Liver (tissue), 9 donors: ENCODE data around the gene FNBP1. TPM values are rescaled to one million over a fixed set of nuclear protein-coding genes. Genes with fewer than 3 reads are reported as not detected.
A peak's percentile ranks its signal among the peaks of the same experiment; 100 is the strongest.

Source experiments
- DNase-seq: peaks from one replicate; pipeline ENCODE4 v3.0.0-alpha.2; 2017; ENCODE audit warnings: low spot score
- H3K27ac ChIP-seq, 2 donors: one replicate each; pipeline ENCODE4 v1.7.0; 2013; ENCODE audit warnings: inconsistent platforms in 2 of 2, low read length in 2 of 2, control low read depth in 1 of 2, low read depth in 1 of 2, mild to moderate bottlenecking in 1 of 2
- H3K27me3 ChIP-seq, 4 donors: one replicate each; pipeline versions ENCODE4 v1.6.1 to v1.7.0; 2013; ENCODE audit warnings: low read length in 3 of 4, inconsistent platforms in 1 of 4, mild to moderate bottlenecking in 1 of 4, moderate library complexity in 1 of 4; ENCODE audit not compliant: control insufficient read depth in 4 of 4, insufficient read depth in 4 of 4
- H3K36me3 ChIP-seq, 4 donors: one replicate each; pipeline versions ENCODE4 v1.6.1 to v1.7.0; 2013; ENCODE audit warnings: low read length in 3 of 4, mild to moderate bottlenecking in 3 of 4, low read depth in 1 of 4, moderate library complexity in 1 of 4; ENCODE audit not compliant: control insufficient read depth in 4 of 4, insufficient read depth in 3 of 4
- H3K4me1 ChIP-seq, 4 donors: one replicate each; pipeline versions ENCODE4 v1.6.1 to v1.7.0; 2013; ENCODE audit warnings: low read length in 3 of 4, mild to moderate bottlenecking in 3 of 4, moderate library complexity in 1 of 4; ENCODE audit not compliant: control insufficient read depth in 4 of 4, insufficient read depth in 4 of 4
- H3K4me3 ChIP-seq, 3 donors: one replicate each; pipeline versions ENCODE4 v1.6.1 to v1.7.0; 2013; ENCODE audit warnings: low read length in 3 of 3, control low read depth in 1 of 3, low read depth in 1 of 3, mild to moderate bottlenecking in 1 of 3
- H3K9ac ChIP-seq, 2 donors: one replicate each; pipeline ENCODE4 v1.7.0; 2013; ENCODE audit warnings: low read length in 2 of 2, mild to moderate bottlenecking in 2 of 2, moderate library complexity in 2 of 2, control low read depth in 1 of 2, low read depth in 1 of 2
- H3K9me3 ChIP-seq, 4 donors: one replicate each; pipeline versions ENCODE4 v1.6.1 to v1.7.0; 2013; ENCODE audit warnings: low read length in 3 of 4; ENCODE audit not compliant: control insufficient read depth in 4 of 4
- ATF3 ChIP-seq: IDR thresholded peaks from 2 replicates; pipeline ENCODE4 v1.6.1; 2016; ENCODE audit warnings: antibody characterized with exemption
- CTCF ChIP-seq: fragments of 150-350 bp; IDR thresholded peaks from 2 replicates; pipeline ENCODE4 v1.5.1; 2017; ENCODE audit warnings: improper control_type of control experiment, low read depth, low read length; ENCODE audit not compliant: missing input control
- EGR1 ChIP-seq, 2 donors: IDR thresholded peaks; 2 replicates each; pipeline ENCODE4 v1.6.1; 2016 to 2018; ENCODE audit warnings: antibody characterized with exemption in 2 of 2, low read depth in 2 of 2
- FOXA1 ChIP-seq: IDR thresholded peaks from 2 replicates; pipeline ENCODE4 v1.6.1; 2016; ENCODE audit warnings: antibody characterized with exemption
- FOXA2 ChIP-seq: IDR thresholded peaks from 2 replicates; pipeline ENCODE4 v1.6.1; 2016; ENCODE audit warnings: antibody characterized with exemption
- GABPA ChIP-seq, 2 donors: IDR thresholded peaks in 1 of 2; conservative IDR thresholded peaks in 1 of 2; 2 replicates each; pipeline ENCODE4 v1.6.1; 2016; ENCODE audit warnings: antibody characterized with exemption in 2 of 2, mild to moderate bottlenecking in 1 of 2, moderate library complexity in 1 of 2
- HNF4A ChIP-seq, 2 donors: conservative IDR thresholded peaks; 2 replicates each; pipeline ENCODE4 v1.6.1; 2016; ENCODE audit warnings: antibody characterized with exemption in 2 of 2, mild to moderate bottlenecking in 2 of 2
- HNF4G ChIP-seq: IDR thresholded peaks from 2 replicates; pipeline ENCODE4 v1.6.1; 2016; ENCODE audit warnings: antibody characterized with exemption
- JUND ChIP-seq, 2 donors: IDR thresholded peaks; 2 replicates each; pipeline ENCODE4 v1.6.1; 2016; ENCODE audit warnings: antibody characterized with exemption in 2 of 2
- MAX ChIP-seq: IDR thresholded peaks from 2 replicates; pipeline ENCODE4 v1.6.1; 2016; ENCODE audit warnings: antibody characterized with exemption
- NR2F2 ChIP-seq: IDR thresholded peaks from 2 replicates; pipeline ENCODE4 v1.6.1; 2016; ENCODE audit warnings: antibody characterized with exemption
- RAD21 ChIP-seq, 2 donors: IDR thresholded peaks; 2 replicates each; pipeline ENCODE4 v1.6.1; 2016; ENCODE audit warnings: antibody characterized with exemption in 2 of 2, mild to moderate bottlenecking in 2 of 2
- RXRA ChIP-seq, 2 donors: IDR thresholded peaks; 2 replicates each; pipeline ENCODE4 v1.6.1; 2017 to 2018; ENCODE audit warnings: antibody characterized with exemption in 2 of 2, mild to moderate bottlenecking in 1 of 2
- SP1 ChIP-seq: IDR thresholded peaks from 2 replicates; pipeline ENCODE4 v1.6.1; 2018; ENCODE audit warnings: antibody characterized with exemption, mild to moderate bottlenecking
- TAF1 ChIP-seq: conservative IDR thresholded peaks from 2 replicates; pipeline ENCODE4 v1.6.1; 2016; ENCODE audit warnings: antibody characterized with exemption, mild to moderate bottlenecking
- ZBTB33 ChIP-seq: IDR thresholded peaks from 2 replicates; pipeline ENCODE4 v1.6.1; 2016; ENCODE audit warnings: antibody characterized with exemption
- WGBS: extraction: QIAGEN DNeasy Blood & Tissue Kit; methylation state at CpG from one replicate; pipeline ENCODE4 v1.1.7; 2013; 5-methylcytosine and 5-hydroxymethylcytosine counted together
- polyA plus RNA-seq, 2 donors: library from polyadenylated mRNA; stranded (reverse) in 1 of 2; unstranded in 1 of 2; fragments of 200-250 nt in 1 of 2; fragments of >200 nt in 1 of 2; fragmentation: Nextera tagmentation in 1 of 2; extraction: Ambion mirVana in 1 of 2; gene quantifications; one replicate each; pipeline versions ENCODE4 v1.2.1 to v1.2.3, GENCODE V29; 2013 to 2015
- total RNA-seq, 2 donors: library from RNA; depleted of rRNA; stranded (reverse); fragments of >200 nt; gene quantifications; one replicate each; pipeline ENCODE4 v1.2.3, GENCODE V29; 2014
- donor health status: healthy.
- donor health status: healthy.
- donor health status: healthy.
- donor health status: healthy.
- donor health status: healthy.

The FNBP1 gene
- total and polyA plus RNA-seq, 4 donors, result 6.6 to 15.6 (median 12.3) TPM

- Histone ChIP-seq H3K4me1 (peaks cover 0 to 3% (median 2%) of the 10 kb centered on the region in 4 donors), H3K36me3 (peaks cover 0 to 4% (median 0%) of the 10 kb centered on the region in 4 donors), H3K4me3 (no peak overlapping the region), H3K27ac (peak overlapping the region in 1 of 2 donors; percentile 17), H3K9ac (no peak overlapping the region), H3K9me3 (no peaks in the 10 kb centered on the region), H3K27me3 (no peaks in the 10 kb centered on the region)
- no peak for TF ChIP-seq TAF1
- peak; percentile 49 to 57 for TF ChIP-seq JUND (IDR thresholded peaks at IDR 0.05)
- no peak for TF ChIP-seq FOXA1
- DNase-seq, result no peak
- 85% methylated on average over 4 of the region's 4 CpGs for WGBS
Observed at GRCh38 chr9:129968690-129969485, 74.1 kb downstream of the FNBP1 start.

- Histone ChIP-seq H3K9me3 (no peaks in the 10 kb centered on the region), H3K27ac (peak overlapping the region; percentile 11 to 70), H3K36me3 (no peaks in the 10 kb centered on the region), H3K4me3 (no peak overlapping the region), H3K27me3 (no peaks in the 10 kb centered on the region), H3K9ac (no peak overlapping the region), H3K4me1 (peaks cover 0 to 3% (median 2%) of the 10 kb centered on the region in 4 donors)
- WGBS, result 88% methylated on average over 21 of the region's 21 CpGs
- no peak for DNase-seq
- TF ChIP-seq HNF4A (conservative IDR thresholded peaks at IDR 0.05) (no peak), EGR1 (IDR thresholded peaks at IDR 0.05; ENCODE audit: low read depth in 2 of 2) (no peak), SP1 (no peak), GABPA (IDR thresholded peaks at IDR 0.05 in 1 of 2, conservative IDR thresholded peaks at IDR 0.05 in 1 of 2) (no peak), CTCF (no peak), HNF4G (no peak), TAF1 (no peak), MAX (no peak), NR2F2 (no peak), RAD21 (IDR thresholded peaks at IDR 0.05) (no peak), FOXA1 (no peak), ATF3 (no peak), FOXA2 (no peak), JUND (IDR thresholded peaks at IDR 0.05) (no peak), ZBTB33 (no peak), RXRA (IDR thresholded peaks at IDR 0.05) (no peak)
Observed at GRCh38 chr9:129964901-129965734, 77.9 kb downstream of the FNBP1 start.
